ENCODE results near the gene PDE4DIP.
"Not testable (repeated sequence)": the region's sequence is repeated elsewhere in the genome, so short reads cannot be mapped to it uniquely, and the experiment has no call there.

The PDE4DIP gene

DNA sequence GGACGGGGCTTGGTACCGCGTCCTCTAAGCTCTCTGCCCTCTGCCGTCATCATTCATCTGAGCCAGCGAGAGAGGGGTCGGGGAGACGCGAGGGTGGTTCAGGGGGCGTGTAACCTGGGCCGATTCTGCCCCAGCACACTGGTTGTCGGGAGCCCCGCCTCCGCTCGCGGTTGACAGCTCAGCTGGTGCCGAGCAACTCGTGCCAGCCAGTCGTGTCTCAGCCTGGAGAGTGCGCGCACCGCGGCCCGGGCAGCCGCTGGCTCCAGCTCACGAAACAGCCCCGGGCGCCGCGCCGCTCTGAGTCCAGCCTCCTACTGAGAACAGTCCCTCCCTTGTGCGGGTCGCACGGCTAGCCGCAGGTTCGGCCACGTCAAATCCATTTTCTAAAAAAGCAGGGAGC is at the start of gene PDE4DIP:
PDE4DIP (plus strand) TSS at position 209 of the 400 bp plus-strand sequence. CDS start 347 bp downstream, outside the sequence.
- ATAC-seq: peak; percentile 89 to 95

DNA sequence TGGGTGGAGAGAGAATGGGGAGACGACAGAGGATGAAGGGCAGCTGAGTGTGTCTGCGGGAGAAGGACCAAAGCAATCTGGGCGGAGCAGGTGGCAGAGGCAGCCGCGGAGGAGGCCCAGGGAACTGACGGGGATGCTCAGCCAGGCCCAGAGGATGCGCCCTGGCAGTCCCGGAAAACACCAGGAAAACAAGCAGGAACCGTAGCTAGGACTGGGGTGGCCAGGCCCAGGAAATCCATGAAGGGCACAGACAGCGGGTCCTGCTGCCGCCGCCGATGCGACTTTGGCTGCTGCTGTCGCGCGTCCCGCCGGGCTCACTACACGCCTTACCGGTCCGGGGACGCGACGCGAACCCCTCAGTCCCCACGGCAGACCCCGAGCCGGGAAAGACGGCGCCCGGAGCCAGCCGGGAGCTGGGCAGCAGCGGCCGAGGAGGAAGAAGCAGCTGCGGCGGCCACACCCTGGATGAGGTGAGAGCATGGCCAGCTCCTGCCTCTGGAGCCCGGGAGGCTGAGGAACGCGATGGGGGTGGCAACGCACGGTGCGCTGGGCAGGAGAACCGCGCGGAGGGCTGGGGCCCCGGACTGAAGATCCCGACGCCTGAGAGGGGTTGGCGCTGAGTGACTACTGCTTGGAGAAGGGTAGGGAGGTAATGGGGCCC is 35.8 kb upstream of the PDE4DIP start:
- ATAC-seq: peak in 1 of 2 donors; percentile 27

DNA sequence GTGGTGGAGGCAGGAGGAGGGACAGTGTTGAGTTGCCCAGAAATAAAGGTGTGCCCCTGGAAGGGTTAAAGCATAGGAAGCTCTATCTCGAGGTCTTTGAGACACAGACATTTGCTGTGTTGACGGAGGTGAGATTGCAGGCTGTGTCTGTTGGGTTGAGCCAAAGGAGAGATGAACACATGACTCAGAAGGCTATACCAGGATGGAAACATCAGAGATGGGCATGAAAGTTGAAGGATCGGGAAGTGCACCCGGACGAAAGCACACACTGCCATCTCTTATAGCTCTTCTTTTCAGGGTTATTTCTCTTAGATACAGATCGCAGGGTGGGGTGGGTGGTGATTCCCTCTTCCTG is 35.3 kb upstream of the PDE4DIP start:
- ATAC-seq: not testable (repeated sequence)

DNA sequence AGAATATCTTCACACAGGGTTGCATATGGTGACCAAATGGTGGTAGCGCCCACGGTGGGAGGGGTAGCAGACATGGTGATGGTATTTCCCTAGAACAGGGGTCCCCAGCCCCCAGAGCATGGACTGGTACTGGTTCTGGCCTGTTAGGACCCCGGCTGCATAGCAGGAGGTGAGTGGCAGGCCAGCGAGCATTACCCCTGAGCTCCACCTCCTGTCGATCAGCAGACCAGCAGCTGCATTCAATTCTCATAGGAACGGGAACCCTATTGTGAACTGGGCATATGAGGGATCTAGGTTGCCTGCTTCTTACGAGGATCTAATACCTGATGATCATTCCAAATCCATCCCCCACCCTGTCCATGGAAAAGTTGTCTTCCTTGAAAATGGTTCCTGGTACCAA is 22.0 kb upstream of the PDE4DIP start:
- not testable (repeated sequence) for ATAC-seq

DNA sequence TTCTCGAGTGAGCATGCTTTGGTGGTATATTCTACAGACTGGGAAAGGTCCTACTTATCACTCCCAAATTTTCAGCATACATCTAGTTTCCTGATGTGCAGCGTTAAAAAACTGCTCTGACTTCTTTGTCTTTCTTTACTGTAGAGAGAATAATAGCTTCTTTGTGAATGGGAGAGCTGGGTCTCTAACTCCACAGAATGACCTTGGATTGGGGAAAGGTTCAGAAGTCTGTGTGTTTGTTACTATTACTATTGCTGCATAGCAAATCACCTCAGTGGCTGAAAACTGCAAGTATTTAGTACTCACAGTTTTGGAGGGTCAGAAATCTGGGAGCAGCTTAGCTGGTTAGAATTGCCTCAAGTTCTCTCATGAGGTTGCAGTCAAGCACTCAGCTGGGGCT is 20.4 kb upstream of the PDE4DIP start:
- ATAC-seq: not testable (repeated sequence)

DNA sequence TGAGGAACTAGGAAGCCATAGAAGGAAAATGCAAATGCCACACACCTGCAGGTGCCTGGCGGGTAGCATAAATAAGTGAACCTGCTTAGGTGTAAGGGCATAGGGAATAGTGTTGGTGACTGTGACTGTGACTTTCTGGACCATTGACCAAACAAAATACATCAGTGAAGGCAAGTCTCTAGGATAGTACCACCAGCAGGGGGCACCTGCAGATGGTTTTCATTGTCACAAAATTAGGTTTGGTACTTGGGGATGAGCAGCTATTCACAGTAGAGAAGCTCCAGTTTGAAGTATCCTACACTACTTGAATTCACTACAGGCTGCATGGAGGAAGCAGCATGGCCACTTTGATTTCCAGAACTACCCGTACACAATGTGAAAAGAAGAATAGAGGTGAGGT is 19.2 kb upstream of the PDE4DIP start:
- ATAC-seq: peak; percentile 48 to 63

DNA sequence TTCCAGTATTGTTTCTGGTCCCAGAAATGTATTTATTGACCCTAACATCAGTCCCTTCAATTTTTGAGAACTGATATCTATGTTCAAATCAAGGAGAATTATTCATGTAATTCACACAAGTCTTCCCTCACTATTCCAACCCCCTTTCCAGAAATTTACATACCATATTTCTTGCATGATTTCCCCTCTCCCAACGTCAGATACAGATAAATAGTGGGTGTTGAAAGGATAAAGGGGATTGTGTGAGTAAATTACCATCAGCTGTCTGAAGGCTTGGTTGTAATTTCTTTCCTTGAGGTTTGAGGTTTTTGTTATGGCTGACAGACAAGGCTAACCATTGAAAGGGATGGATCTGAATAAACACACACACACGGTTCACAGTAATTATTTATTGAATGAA is 15.7 kb upstream of the PDE4DIP start:
- ATAC-seq: not testable (repeated sequence)

DNA sequence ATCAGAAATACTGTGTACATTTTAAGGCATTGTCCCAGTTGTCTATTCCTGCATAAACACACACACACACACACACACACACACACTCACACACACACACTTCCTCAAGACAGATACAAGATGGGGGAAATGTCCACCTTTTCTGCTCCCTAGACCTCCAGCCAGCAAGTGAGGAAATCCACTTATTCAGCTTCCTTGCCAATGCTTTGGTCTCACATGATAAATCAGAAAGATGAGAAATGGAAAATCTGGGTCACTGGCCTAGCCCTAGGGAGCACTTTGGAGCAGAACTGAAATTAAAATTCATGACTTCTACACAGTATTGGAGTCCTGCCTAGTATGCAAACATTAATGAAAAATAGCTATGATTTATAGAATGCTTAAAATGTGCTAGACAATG is 15.3 kb upstream of the PDE4DIP start:
- ATAC-seq: not testable (repeated sequence)

DNA sequence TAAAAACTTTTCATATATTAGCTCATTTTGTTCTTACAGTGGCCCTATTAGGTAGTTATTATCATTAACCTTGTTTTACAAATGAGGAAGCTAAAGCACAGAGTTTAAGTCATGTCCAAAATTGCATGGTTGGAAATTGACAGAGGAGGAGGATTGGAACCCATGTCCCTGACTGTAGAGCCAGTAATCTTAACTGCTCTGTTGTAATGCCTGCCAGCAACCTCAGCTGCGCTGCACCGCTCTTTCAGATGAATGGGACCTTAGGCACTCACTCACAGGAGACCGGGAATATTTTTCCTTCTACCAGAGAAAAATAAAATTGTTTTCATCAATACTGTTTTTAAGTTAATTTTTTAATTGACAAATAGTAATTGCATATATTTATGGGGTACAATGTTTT is 14.9 kb upstream of the PDE4DIP start:
- ATAC-seq: not testable (repeated sequence)

DNA sequence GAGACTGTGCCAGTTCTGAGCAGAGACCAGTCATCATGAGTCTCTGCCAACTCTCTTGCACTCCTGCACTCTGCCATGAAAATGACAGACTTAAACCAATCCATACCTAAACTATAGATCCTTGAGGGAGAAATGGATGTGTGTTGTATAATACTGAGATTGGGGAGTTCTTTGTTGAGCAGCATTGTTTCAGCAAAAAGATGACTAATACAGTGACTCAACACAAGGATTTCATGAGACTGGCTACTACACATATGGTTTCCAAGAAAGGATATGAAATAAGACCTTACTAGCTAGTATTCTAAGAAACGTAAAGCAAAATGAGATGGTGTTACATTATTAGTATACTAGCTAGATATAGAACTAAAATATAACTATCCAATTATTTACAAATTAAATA is 3.0 kb upstream of the PDE4DIP start:
- peak; percentile 62 to 67 for ATAC-seq

DNA sequence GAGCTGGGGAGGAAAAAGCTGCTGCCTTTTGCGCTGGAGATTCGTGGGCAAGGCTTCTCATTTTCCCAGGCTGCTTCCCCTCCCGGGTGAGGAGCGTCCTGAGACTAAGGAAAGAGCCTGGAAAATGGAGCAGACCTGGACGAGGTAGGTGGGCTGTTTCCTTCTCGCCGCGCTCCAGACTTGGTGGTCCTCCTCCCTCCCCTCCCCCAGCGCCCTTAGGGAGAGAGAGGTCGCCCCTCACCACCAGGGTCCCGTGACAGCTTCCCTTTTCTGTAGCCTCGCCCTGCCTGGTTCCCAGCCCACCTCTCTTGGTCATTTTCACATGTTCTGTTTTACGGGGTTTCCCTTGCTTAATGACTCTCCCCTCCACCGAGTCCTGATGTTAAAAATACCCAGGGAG is 423 bp downstream of the PDE4DIP start:
- ATAC-seq: not testable (repeated sequence)

DNA sequence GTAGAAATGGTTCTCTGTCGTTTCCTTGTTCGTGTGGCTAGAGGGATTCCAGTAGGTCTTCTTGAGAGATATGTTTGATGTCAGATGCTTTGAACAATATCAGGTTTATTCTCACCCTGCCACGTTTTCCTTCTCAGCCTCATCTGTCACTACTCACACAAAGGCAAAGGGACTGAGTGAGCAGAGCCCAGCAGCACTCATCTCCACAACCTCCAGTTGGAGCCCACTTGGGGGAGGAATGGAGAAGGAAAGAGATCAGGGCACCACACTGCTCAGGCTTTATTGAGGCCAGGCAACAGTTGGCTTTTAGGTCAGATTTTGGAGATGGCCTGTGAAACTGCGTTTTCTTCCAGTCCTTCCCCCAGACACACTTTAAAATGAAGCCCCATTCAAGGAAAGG is 840 bp downstream of the PDE4DIP start:
- not testable (repeated sequence) for ATAC-seq

DNA sequence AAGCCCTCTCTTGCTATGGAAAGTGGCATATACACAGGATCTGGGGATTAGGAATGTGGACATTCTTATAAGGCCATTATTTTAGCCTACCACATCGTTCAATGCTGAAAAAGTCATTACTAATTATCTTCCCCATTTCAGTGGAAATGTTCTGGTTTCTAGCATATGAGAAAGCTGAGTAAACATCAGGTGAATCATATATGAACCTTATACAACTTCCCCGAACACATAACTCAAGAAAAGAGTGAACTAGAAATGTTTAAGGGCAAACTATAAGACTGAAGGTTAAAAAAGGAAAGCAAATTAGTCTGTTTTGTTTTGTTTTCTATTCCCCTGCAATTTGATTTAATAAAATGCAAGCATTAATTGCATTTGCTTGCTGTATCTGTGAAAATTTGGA is 6.1 kb downstream of the PDE4DIP start:
- peak; percentile 35 to 67 for ATAC-seq

DNA sequence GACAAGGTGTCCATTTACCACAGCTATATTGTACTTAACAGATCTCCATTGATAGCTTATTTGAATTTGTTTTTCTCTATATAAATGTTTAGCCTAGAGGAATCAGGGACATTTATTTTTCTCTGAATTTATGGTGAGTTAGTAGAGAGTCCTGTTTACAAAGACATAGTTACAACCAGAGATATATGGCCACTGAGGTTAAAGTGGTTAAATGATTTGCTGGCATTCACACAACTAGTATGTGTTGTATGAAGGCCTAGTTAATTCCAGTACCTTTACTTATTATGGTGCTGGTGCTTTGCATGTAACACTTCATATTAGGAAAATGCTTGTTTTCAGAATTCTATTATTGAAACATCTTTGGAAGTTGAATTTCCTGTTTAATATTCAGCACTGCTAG is 6.6 kb downstream of the PDE4DIP start:
- not testable (repeated sequence) for ATAC-seq

DNA sequence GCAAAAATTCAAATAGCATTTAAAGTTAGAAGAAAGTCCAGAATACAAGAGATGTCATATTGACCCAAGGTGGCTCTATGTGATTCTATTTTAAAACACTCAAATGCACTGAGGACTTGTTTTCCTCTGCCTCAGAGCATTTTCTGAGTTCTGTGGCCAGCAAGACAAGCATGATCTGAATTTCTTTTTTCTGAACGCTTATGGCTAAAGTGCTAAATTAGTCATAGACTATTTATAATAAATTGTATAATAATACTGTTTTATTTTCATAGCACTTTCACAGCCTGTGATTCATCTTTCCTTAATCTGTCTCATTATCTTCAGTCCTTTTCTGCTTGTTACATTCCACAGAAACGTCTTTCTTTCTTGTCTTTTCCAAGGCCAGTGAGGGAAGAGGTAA is 7.5 kb downstream of the PDE4DIP start:
- ATAC-seq: not testable (repeated sequence)

DNA sequence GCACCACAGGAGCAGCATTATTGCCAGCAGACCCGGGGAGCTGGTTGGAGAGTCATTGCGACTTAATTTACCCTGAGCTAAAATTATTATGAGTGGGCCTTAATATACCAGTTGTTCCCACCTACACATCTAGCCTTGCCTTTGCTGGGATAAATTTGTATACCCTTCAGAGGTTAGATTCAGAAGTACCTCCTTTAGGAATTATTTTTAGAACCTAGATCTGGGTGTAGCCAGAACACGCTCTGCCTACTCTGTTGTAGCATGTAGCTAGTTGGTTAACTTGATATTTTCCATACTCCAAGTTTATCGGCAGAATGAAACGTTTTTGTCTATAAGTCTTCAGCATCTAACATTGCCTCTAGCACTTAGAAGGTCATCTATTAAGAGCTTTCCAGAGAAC is 9.1 kb downstream of the PDE4DIP start:
- ATAC-seq: not testable (repeated sequence)

DNA sequence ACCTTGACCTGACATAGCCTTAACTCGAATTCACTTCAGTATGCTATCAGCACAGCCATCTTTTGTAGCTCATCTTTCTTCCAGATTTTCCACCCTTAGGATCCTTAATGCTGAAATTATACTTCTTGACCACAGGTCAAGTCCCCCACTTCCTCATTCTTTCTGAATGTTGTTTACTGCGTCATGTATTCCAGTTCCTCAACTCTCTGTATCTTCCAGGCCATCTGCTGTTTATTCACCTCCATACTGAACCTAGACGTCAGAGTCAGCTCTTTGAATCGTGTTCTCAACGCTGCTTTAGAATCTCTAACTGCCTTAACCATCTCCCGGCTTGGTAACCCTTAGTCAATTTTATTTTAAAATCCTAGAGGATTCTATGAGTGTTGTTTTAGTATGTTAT is 9.8 kb downstream of the PDE4DIP start:
- ATAC-seq: not testable (repeated sequence)

DNA sequence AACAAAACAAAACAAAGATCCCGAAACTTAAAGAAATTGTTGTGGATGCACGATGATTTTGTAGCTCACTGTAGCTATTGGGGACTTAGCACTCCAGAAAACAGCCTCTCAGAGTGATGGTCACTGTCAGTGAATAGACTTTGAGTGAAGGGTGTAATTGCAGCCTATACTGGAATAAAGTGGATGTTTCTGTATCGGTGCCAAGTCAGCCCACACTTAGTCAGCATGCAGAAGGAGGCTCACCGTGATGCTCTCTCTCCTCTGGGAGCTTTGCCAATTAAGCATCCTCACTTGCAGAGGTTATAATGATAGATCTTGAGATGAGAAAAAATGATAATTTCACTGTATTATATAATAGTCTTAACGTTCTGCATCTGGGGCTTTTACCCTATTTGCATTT is 11.1 kb downstream of the PDE4DIP start:
- ATAC-seq: not testable (repeated sequence)

DNA sequence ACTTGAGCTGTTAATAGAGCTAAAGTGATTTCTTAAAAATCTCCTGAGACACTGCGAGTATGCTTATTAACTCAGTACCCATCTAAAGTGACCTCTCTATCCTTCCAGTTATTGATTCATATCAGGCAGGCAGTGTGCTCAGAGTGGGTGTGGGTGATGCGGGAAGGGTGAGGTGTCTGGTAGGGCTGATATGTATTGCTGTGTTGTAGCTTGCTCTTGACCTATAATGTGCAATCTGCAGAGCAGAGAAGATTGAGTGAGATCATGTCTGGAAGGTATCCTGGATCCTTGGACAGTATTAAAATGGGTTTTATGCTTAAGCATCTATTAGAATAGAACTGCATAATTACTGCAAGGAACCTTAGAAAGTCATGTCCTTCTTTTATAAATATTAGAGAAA is 15.8 kb downstream of the PDE4DIP start:
- not testable (repeated sequence) for ATAC-seq

DNA sequence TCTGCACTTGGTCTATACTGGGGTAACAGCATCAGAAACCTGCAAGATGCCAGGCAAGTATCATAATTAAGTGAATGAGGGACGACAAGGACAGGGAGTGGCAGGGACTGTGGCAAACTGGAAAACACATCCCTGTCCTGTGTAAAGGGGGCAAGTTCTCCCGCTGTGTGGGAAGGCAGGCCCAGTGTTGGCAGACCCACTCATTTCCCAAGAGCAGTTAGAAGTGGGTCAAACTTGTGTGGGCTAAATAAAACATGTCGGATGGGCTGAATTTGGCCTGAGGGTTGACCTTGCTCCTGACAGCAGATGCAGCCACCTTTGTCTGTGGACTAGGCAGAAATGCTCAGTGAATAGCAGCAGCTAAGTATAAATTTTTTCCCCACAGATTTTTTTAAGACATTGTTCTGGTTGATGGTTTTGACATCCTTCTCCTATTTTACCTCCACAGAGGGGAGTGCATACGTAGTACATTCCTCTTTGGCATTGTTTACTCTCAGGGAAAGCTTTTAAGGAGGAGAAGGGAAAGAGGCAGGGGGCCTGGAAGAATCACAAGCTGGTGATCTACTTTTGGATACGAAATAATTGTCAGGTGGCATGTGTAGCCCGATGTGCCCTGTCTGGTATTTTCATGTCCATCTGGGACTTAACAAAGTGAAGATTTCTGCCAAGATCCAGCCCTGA is 16.5 kb downstream of the PDE4DIP start:
- not testable (repeated sequence) for ATAC-seq

DNA sequence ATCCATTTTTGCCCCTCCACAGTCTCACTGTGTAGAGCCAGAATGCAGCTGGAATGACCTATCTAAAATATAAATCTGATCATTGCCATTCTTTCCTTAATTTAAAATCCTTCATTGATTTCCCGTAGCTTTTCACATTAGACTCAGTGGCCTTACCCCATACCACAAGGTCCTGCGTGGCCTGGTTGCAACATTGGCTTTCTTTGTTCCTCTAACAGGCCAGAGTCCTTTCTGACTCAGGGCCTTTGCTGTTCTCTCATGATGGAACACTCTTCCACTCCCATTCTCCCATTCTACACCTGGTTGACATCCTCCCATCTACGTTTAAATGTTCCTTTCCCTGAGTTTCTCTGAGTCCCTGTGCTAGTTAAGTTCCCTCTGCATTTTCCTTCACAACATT is 18.4 kb downstream of the PDE4DIP start:
- not testable (repeated sequence) for ATAC-seq

DNA sequence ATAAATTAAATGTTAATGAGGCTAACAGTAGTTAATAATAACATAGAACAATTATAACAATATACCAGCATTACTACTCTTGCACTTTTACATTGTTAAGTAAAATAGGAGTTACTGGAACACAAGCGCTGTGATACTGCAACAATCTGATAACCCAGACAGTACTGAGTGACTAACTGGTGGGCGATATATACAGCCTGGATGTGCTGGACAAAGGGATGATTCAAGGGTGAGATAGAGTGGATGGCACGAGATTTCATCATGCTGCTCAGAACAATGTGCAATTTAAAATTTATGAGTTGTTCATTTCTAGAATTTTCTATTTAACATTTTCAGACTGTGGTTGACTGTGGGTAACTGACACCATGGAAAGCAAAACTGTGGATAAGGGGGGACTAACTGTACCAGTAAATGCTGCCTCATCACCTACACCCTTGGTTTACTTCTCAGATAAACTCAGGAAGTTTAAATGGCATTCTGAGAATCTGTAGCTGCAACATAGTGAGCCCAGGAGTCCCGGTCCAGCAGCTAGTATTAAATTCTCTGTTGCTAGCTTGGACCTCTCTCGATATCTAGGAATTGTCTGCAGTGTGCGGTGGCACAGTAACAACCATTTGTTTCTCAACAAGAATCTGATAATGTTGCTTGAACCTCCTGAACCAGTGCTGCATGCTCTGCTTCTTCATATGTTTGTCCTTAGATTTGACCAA is 24.9 kb downstream of the PDE4DIP start:
- ATAC-seq: peak in 1 of 2 donors; percentile 20

DNA sequence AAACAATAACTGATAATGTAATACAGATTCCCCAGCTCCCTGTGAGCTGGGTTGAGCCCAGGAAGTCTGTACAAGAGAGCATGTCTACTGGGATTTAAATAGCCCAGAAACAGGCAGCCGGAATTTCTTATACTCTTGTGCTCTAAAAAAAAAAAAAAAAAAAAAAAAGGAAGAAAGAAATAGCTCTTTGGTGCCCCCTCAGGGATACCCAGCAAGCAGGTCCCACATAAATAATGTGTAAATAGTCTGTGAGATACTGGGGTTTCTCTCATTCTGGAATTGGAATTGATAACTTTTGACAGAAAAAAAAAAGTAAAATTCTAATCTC is 25.4 kb downstream of the PDE4DIP start:
- ATAC-seq: not testable (repeated sequence)
